ENCODE data around the gene OCSTAMP. TPM values are rescaled to one million over a fixed set of nuclear protein-coding genes. Genes with fewer than 3 reads are reported as not detected.

The OCSTAMP gene
- total and polyA plus RNA-seq, 10 of the 15 experiments (the other 5 are each of a cell fraction or from before 2014, with no cell fraction given): 0.09 to 0.46 (median 0.22) TPM; not detected in 2

GRCh38 chr20:46553926-46554325 lies 3.5 kb upstream of the OCSTAMP start (continued):
- no peak for TF ChIP-seq TBL1XR1 (IDR thresholded peaks at IDR 0.05; ENCODE audit: low read depth, low read length)
- TF ChIP-seq RAD21 (IDR thresholded peaks at IDR 0.05; ENCODE audit: insufficient read depth, low read depth, low read length): no peak

GRCh38 chr20:46552460-46553420 lies 2.3 kb upstream of the OCSTAMP start:
- Histone ChIP-seq H3K4me3 (peak overlapping the region; percentile 50; the same call in 1 of the 2 replicates), H2AFZ (ENCODE audit: control insufficient read depth, low read depth, low read length) (no peak overlapping the region; the same call in 1 of the 2 replicates), H3K4me2 (ENCODE audit: control insufficient read depth, insufficient read depth) (peak overlapping the region; percentile 36), H3K27ac (ENCODE audit: control insufficient read depth, insufficient read depth) (peak overlapping the region; percentile 76), H3K27me3 (replicated peaks in 1 of 2; ENCODE audit: control insufficient read depth in 2 of 2, insufficient read depth in 2 of 2, low read length in 1 of 2) (no peaks in the 10 kb centered on the region), H3K9ac (ENCODE audit: control insufficient read depth, insufficient read depth, low read length) (peak overlapping the region; percentile 27), H3K79me2 (ENCODE audit: control insufficient read depth, insufficient read depth, low read length) (no peaks in the 10 kb centered on the region), H3K36me3 (ENCODE audit: control insufficient read depth in 2 of 2, insufficient read depth in 2 of 2, low read length in 1 of 2) (no peaks in the 10 kb centered on the region), H3K4me1 (ENCODE audit: control insufficient read depth, insufficient read depth, low read length) (peaks cover 70% of the 10 kb centered on the region), H3K9me3 (replicated peaks; ENCODE audit: control insufficient read depth, insufficient read depth, low read length) (no peaks in the 10 kb centered on the region), H4K20me1 (ENCODE audit: control insufficient read depth, insufficient read depth) (no peaks in the 10 kb centered on the region)
- CTCF ChIA-PET: interaction anchor here (0.6 to 4.3 kb wide), 9 partner anchors 9 to 1112 kb away, joined by 3 to 43 read pairs (median 5); no protein-coding TSS in a partner anchor
- SMC1A ChIA-PET (ENCODE audit: uncharacterized antibody, unreplicated experiment): interaction anchor here (0.7 to 4.3 kb wide), 9 partner anchors 12 to 955 kb away, joined by 3 to 19 read pairs (median 6); no protein-coding TSS in a partner anchor
- TSS peak; percentile 83 for BruUV-seq (replicated peaks)
- RAD21 ChIA-PET (ENCODE audit: unreplicated experiment): interaction anchor here (0.8 to 2.3 kb wide), 7 partner anchors 8 to 131 kb away, joined by 3 to 8 read pairs (median 4); no protein-coding TSS in a partner anchor
- intact Hi-C loops (cut with micrococcal nuclease; ENCODE audit: unreplicated experiment) (no loop called here), in situ Hi-C loops (cut with MboI) (loop anchor here (10.0 kb wide), 1 partner anchor 132 kb away; the partner anchor contains the start of gene TP53RK)
- POLR2A ChIA-PET: interaction anchor here (0.6 to 2.2 kb wide), 6 partner anchors 10 to 916 kb away, joined by 3 to 9 read pairs (median 4); no protein-coding TSS in a partner anchor
- DNase-seq (ENCODE audit: low read depth, low spot score) (peak; percentile 85), FAIRE-seq (peak; percentile 35), ATAC-seq (peak; percentile 85)
- WGBS (ENCODE audit: insufficient coverage, insufficient replicate concordance, low lambda C conversion rate, missing lambda C conversion rate): 26% methylated on average over 4 of the region's 4 CpGs
- peak; percentile 74 for TF ChIP-seq SMARCA5 (IDR thresholded peaks at IDR 0.05)
- no peak for TF ChIP-seq SREBF1 (IDR thresholded peaks at IDR 0.05; ENCODE audit: low read length)
- peak; percentile 67 to 74; a peak in 3 of 4 replicates for TF ChIP-seq EP300 (IDR thresholded peaks at IDR 0.05; ENCODE audit: borderline replicate concordance in 1 of 2, control insufficient read depth in 1 of 2, low read depth in 2 of 2, low read length in 2 of 2)
- no peak for TF ChIP-seq EGR1 (IDR thresholded peaks at IDR 0.05; ENCODE audit: borderline replicate concordance in 1 of 2, low read depth in 2 of 2, low read length in 2 of 2)
- peak; percentile 61 for TF ChIP-seq CREB1 (IDR thresholded peaks at IDR 0.05; ENCODE audit: low read depth)
- peak; percentile 15 for TF ChIP-seq POLR2AphosphoS5 (IDR thresholded peaks at IDR 0.05; ENCODE audit: low read length)
- no peak for TF ChIP-seq MYC (IDR thresholded peaks at IDR 0.05; ENCODE audit: insufficient read depth, insufficient read length, insufficient replicate concordance, low read length, severe bottlenecking)
- no peak for TF ChIP-seq HDGF (IDR thresholded peaks at IDR 0.05)
- peak in 1 of 2 experiments; percentile 86; a peak in 2 of 4 replicates for TF ChIP-seq ETV6 (conservative IDR thresholded peaks at IDR 0.05 in 1 of 2, IDR thresholded peaks at IDR 0.05 in 1 of 2; ENCODE audit: borderline replicate concordance in 1 of 2, low read depth in 1 of 2)
- peak; percentile 93 for TF ChIP-seq NFIC (IDR thresholded peaks at IDR 0.05; ENCODE audit: low read depth, low read length)
- TF ChIP-seq DPF2 (IDR thresholded peaks at IDR 0.05): peak; percentile 63; the same call in 1 of the 2 replicates
- TF ChIP-seq ZBTB4 (CRISPR knock-in tag; IDR thresholded peaks at IDR 0.05): no peak
- TF ChIP-seq TAF1 (IDR thresholded peaks at IDR 0.05; ENCODE audit: borderline replicate concordance, low read depth, low read length): peak; percentile 34; the same call in 1 of the 2 replicates
- no peak for TF ChIP-seq RFX5 (IDR thresholded peaks at IDR 0.05; ENCODE audit: low read depth, low read length)
- TF ChIP-seq ASH2L (IDR thresholded peaks at IDR 0.05; ENCODE audit: borderline replicate concordance, low read depth): no peak
